Activated naive CD8-positive, alpha-beta T cell treated with anti-CD3 and anti-CD28 coated beads, Interleukin-2, amount 50 U/mL, for 16 hours (primary cell): ENCODE results near the gene KHK.
"Not testable (repeated sequence)": the region's sequence is repeated elsewhere in the genome, so short reads cannot be mapped to it uniquely, and the experiment has no call there.

Experiments
- DNase-seq: peaks from one replicate; pipeline ENCODE4 v3.0.0-alpha.2; 2020; ENCODE audit warnings: low read depth, low spot score

Gene KHK

GRCh38 chr2:27095745-27096651 lies 9.4 kb downstream of the KHK start:
- no peak for DNase-seq

DNA sequence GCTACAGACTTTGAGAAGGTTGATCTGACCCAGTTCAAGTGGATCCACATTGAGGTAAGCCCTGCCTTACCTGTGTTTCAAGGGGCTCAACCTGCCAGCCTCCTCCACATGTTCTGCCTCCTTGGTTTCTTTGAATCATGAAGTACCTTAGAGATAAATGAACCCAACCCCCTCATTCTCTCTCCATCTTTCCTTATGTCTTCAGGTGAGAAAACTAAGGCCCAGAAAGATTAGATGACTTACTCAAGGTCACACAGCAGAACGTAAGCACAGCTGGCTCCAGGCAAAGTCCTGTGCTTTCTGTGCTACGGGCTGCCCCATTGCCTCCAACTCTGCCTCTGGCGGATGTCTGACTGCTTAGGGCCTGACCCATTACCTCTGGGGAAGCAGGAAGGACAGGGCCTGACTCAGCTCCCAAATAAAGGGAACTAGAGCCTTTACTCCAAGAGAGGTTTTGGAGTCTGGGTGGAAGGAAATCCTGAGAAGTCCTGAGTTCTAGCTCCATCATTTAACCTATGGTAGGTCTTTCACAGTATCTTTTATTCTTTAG lies 10.3 kb downstream of the KHK start:
- DNase-seq, result no peak

DNA sequence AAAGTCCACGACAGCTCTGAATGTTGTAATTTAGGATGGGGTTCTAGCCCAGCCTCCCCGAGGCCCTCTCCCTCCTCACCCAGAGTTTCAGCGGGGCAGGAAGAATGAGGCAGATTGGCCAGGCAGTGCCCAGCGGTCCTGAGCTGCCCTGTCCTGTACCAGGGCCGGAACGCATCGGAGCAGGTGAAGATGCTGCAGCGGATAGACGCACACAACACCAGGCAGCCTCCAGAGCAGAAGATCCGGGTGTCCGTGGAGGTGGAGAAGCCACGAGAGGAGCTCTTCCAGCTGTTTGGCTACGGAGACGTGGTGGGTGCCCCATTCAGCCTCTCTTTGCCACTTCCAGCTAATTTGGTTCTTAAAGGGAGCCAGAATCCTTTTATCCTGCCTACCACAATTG lies 10.8 kb downstream of the KHK start:
- no peak for DNase-seq

DNA sequence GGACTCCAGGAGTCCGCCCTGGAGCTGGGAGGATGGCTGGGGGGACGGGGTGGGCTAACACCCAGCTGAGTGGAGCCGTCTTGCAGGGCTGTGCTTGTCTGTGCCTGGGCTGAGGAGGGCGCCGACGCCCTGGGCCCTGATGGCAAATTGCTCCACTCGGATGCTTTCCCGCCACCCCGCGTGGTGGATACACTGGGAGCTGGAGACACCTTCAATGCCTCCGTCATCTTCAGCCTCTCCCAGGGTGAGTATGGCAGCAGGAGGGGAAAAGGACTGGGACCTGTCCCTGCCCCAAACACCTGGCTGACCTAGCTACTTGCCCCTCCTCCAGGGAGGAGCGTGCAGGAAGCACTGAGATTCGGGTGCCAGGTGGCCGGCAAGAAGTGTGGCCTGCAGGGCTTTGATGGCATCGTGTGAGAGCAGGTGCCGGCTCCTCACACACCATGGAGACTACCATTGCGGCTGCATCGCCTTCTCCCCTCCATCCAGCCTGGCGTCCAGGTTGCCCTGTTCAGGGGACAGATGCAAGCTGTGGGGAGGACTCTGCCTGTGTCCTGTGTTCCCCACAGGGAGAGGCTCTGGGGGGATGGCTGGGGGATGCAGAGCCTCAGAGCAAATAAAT lies 12.9 kb downstream of the KHK start:
- no peak for DNase-seq

DNA sequence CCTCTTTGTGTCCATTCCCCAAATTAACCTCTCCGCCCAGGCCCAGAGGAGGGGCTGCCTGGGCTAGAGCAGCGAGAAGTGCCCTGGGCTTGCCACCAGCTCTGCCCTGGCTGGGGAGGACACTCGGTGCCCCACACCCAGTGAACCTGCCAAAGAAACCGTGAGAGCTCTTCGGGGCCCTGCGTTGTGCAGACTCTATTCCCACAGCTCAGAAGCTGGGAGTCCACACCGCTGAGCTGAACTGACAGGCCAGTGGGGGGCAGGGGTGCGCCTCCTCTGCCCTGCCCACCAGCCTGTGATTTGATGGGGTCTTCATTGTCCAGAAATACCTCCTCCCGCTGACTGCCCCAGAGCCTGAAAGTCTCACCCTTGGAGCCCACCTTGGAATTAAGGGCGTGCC lies 13.5 kb downstream of the KHK start:
- DNase-seq, result no peak

DNA sequence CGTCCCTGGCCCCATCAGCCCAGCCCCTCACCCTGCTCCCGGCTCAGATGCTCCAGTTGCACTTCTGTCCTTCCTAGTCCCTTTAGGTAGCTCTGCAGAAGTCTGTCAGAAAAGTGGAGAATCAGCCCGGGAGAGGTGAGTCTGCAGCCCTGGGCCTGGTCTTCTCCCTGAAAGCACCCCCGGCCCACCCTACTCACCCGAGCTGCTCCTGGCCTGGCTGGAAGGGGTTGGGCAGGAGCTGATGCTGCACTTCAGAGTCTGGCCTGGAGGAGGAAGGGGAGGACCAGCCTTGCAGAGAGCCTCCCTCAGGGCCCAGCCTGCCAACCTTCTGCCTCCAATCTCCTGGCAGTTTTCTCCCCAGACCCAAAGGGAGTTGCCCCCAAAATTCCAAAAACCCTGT lies 15.8 kb downstream of the KHK start:
- no peak for DNase-seq

- no peak for DNase-seq
These were observed 19.4 kb downstream of the KHK start for GRCh38 chr2:27105981-27106380.

DNA sequence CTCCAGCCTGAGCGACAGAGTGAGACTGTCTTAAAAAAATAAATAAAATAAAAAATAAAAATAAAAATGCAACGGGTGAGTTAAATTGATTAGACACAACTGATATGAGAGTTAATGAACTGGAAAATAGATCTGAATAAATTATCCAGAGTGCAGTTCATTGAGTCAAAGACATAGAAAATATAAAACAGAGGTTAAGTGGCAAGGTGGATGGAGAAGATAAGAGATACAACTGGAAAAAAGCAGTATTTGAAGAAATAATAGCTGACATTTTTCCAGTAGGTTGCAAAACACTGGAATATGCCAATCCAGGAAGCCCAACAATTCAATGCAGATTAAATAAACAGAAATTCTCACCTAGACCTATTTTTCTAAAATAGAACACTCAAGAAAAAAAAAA lies 21.6 kb downstream of the KHK start:
- no peak for DNase-seq

GRCh38 chr2:27109083-27109482 lies 22.5 kb downstream of the KHK start:
- no peak for DNase-seq

- DNase-seq, result not testable (repeated sequence)
These were observed 24.2 kb downstream of the KHK start for GRCh38 chr2:27110603-27111352.

- not testable (repeated sequence) for DNase-seq
These were observed 25.0 kb downstream of the KHK start for GRCh38 chr2:27111392-27112078.

DNA sequence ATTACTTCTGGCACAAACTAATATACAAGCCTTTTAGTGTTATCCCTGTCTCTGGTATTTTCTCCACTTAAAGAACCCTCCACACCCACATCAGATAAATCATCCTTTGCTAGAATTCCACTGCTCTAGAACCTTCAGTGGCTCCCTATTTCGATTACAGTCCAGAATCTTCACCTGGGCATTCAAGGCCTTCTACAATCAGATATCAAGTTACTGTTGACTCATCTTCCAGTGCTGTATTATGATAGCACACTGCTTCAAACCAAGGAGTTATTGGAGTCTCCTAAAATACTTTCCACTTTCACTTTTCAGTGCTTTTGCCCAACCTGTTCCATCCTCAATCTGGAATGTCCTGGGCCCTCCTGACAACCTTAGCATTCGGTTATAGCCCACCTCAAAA lies 28.9 kb downstream of the KHK start:
- no peak for DNase-seq

GRCh38 chr2:27117995-27118524 lies 31.5 kb downstream of the KHK start:
- DNase-seq, result no peak

- DNase-seq, result no peak
These were observed 32.2 kb downstream of the KHK start, which contains the start of gene CGREF1 for GRCh38 chr2:27118525-27119329. Gene CGREF1, minus strand, starts transcription at chr2:27119128. Its CDS starts 14,762 bp downstream, at chr2:27104366.

DNA sequence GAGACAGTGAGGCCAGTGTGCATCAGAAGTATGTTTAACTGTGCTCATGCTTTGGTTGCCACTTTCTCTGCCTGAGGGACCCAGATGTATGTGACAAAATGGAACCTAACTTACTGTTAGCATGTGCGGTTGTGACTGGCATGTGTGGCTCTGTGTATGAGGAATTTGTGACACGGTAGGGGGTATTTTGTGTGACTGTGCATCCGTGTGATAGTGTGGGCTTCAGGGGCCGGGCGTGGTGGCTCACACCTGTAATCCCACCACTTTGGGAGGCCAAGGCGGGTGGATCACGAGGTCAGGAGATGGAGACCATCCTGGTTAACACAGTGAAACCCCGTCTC lies 32.7 kb downstream of the KHK start:
- DNase-seq, result not testable (repeated sequence)

GRCh38 chr2:27121906-27122305 lies 35.3 kb downstream of the KHK start:
- no peak for DNase-seq

GRCh38 chr2:27122791-27123190 lies 36.2 kb downstream of the KHK start:
- DNase-seq, result no peak

DNA sequence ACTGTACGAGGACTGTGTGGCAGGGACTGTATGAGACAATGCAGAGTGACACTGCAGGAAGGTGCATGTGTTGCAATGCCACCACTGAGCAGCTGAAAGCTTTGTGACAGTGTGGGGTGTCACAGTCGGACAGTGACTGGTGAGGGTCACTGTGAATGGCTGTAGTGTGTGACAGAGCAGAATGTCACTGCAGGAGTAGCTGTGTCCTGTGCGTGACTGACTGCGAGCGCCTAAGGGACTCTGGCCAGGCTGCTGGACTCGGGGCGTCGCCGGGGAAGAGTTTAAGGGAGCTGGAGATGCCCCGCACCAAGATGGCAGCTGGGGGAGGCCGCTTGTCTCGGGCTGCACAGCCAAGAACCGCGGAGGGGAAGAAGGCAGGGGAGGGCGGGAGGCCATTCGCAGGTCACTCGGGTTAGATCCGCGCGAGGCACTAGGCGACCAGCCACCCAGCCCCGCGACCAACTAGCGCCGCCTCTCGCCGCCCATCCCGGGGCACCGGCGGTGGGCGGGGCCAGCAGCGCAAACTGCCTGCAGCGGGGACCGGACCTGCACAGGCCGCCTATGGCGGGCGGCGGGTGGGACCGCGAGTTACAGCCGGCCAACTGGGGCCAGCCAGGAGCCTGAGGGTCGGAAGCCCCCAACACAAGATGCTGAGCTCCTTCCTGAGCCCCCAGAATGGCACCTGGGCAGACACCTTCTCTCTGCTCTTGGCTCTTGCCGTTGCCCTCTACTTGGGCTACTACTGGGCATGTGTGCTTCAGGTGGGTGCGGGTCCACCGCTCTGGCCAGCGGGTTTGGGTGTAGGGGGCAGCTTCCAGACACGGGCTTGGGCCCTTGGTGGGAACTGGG lies 37.0 kb downstream of the KHK start, which contains the start of gene ABHD1:
Gene ABHD1 (plus strand): TSS at position 514 of the 849 bp plus-strand sequence. CDS start 134 bp downstream, at position 648.
- no peak for DNase-seq

DNA sequence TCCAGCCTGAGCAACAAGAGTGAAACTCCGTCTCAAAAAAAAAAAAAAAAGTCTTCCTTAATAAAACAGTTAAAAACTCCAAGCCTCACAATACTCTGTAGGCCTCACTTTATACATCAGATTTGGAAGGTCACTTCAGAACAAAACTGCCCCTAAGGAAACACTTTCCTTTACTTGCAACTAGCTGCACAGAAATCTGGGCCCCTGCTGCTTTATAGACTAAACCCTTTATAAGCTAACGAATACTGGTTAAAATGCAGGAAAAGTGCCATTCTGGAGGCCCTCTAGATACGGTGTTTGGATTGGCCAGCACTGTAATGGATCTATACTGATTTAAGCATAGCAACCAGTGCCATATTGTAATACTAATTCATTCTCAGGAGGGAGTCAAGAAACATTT lies 38.5 kb downstream of the KHK start:
- no peak for DNase-seq
